ENCODE data around the gene IRF8. TPM values are rescaled to one million over a fixed set of nuclear protein-coding genes. Genes with fewer than 3 reads are reported as not detected.
"Not testable (repeated sequence)": the region's sequence is repeated elsewhere in the genome, so short reads cannot be mapped to it uniquely, and the experiment has no call there.

Gene IRF8
- total RNA-seq, 1 donor from 2014 or later: 20.0 TPM

DNA sequence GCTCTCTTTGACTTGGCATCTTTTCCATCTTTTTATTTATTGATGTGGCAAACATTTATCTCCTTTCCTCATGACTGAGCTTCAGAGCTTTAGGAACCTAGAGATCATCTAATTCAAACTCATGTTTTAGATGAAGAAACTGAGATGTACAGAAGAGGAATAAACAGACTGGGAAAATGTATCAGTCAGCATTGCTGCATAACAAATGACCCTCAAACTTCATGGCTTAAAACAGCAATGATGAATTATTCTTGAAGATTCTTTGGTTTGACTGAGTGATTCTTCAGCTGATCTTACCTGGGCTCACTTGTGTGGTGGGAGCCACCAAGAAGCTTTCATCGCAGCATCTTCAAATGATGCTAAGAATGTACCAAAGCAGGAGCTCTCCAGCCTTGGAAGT is 44.0 kb upstream of the IRF8 start:
- DNase-seq (ENCODE audit: low spot score in 2 of 2): no peak
- H3K4me1 ChIP-seq: no peaks in the 10 kb centered on the region
- H3K9me3 ChIP-seq: no peaks in the 10 kb centered on the region
- H3K27ac ChIP-seq: no peak overlapping the region
- H3K4me3 ChIP-seq: no peak overlapping the region
- intact Hi-C loops (cut with DNase I): no loop called here
- H3K27me3 ChIP-seq: no peaks in the 10 kb centered on the region
- TF ChIP-seq CTCF (IDR thresholded peaks at IDR 0.05): no peak
- H3K36me3 ChIP-seq: no peaks in the 10 kb centered on the region

GRCh38 chr16:85856079-85856478 is 42.9 kb upstream of the IRF8 start:
- no peak for DNase-seq (ENCODE audit: low spot score in 2 of 2)
- Histone ChIP-seq H3K4me3 (no peak overlapping the region), H3K36me3 (no peaks in the 10 kb centered on the region), H3K27me3 (no peaks in the 10 kb centered on the region), H3K9me3 (no peaks in the 10 kb centered on the region), H3K27ac (no peak overlapping the region), H3K4me1 (no peaks in the 10 kb centered on the region)
- no peak for TF ChIP-seq CTCF (IDR thresholded peaks at IDR 0.05)
- intact Hi-C loops (cut with DNase I): no loop called here

GRCh38 chr16:85856585-85856984 is 42.4 kb upstream of the IRF8 start:
- Histone ChIP-seq H3K4me3 (no peak overlapping the region), H3K9me3 (no peaks in the 10 kb centered on the region), H3K36me3 (no peaks in the 10 kb centered on the region), H3K27me3 (no peaks in the 10 kb centered on the region), H3K4me1 (no peaks in the 10 kb centered on the region), H3K27ac (no peak overlapping the region)
- TF ChIP-seq CTCF (IDR thresholded peaks at IDR 0.05): no peak
- intact Hi-C loops (cut with DNase I): no loop called here
- DNase-seq (ENCODE audit: low spot score in 2 of 2): no peak

DNA sequence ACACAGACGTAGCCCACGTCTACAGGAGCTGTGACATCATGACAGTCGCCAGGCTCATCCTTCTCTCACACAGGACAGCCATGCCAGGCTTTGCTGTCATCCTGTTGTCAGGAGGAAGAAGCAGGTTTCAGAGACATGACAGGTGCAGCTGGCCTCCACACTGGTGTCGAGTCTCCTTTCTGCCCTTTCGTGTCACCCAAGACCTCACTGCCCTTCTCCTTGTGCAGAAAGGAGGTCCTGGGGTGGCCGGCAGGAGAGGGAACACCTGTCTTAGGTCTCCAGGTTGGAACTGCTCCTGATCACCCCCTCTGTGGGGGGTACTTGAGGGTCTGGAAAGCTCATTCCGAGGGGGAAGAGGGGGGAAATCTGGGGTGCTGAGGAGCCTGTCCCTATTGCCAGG is 41.6 kb upstream of the IRF8 start:
- no peaks in the 10 kb centered on the region for H3K36me3 ChIP-seq
- intact Hi-C loops (cut with DNase I): no loop called here
- no peak overlapping the region for H3K4me3 ChIP-seq
- H3K4me1 ChIP-seq: no peaks in the 10 kb centered on the region
- H3K27ac ChIP-seq: no peak overlapping the region
- no peaks in the 10 kb centered on the region for H3K27me3 ChIP-seq
- no peaks in the 10 kb centered on the region for H3K9me3 ChIP-seq
- TF ChIP-seq CTCF (IDR thresholded peaks at IDR 0.05): no peak
- DNase-seq (ENCODE audit: low spot score in 2 of 2): no peak

GRCh38 chr16:85858571-85858970 is 40.4 kb upstream of the IRF8 start:
- H3K27me3 ChIP-seq; H3K4me1 ChIP-seq; H3K9me3 ChIP-seq; DNase-seq (ENCODE audit: low spot score in 2 of 2); intact Hi-C loops (cut with DNase I); H3K4me3 ChIP-seq; H3K36me3 ChIP-seq; H3K27ac ChIP-seq: not testable (repeated sequence)

- no peaks in the 10 kb centered on the region for H3K27me3 ChIP-seq
- no peak for TF ChIP-seq CTCF (IDR thresholded peaks at IDR 0.05)
- no peaks in the 10 kb centered on the region for H3K4me1 ChIP-seq
- no peaks in the 10 kb centered on the region for H3K9me3 ChIP-seq
- H3K36me3 ChIP-seq: no peaks in the 10 kb centered on the region
- H3K4me3 ChIP-seq: no peak overlapping the region
- no peak for DNase-seq (ENCODE audit: low spot score in 2 of 2)
- no peak overlapping the region for H3K27ac ChIP-seq
- intact Hi-C loops (cut with DNase I): no loop called here
Observed at GRCh38 chr16:85858984-85859817, 39.8 kb upstream of the IRF8 start.
